Pancreas (tissue), 10 donors: ENCODE measurements around the gene LTBP1. TPM values are rescaled to one million over a fixed set of nuclear protein-coding genes. Genes with fewer than 3 reads are reported as not detected.
"Not testable (repeated sequence)": the region's sequence is repeated elsewhere in the genome, so short reads cannot be mapped to it uniquely, and the experiment has no call there.

Source experiments
- ATAC-seq, 4 donors: fragments of 200-7000 bp; cut with Tn5 transposase; one replicate each; pipeline versions ENCODE4 v1.8.0 to v1.9.1; 2020; ENCODE audit warnings: mild to moderate bottlenecking in 4 of 4, moderate library complexity in 4 of 4
- DNase-seq, 6 donors: peaks; one replicate each; pipeline ENCODE4 v3.0.0-alpha.2; 2020
- FAIRE-seq: peaks from 2 replicates; lab custom pipeline; 2012; peaks lifted over from hg19 to GRCh38; lab: Jason Lieb, UNC
- H3K27ac ChIP-seq, 4 donors: fragments of 200-600 bp; sonication (generic); 1 replicate in 3 of 4; 2 replicates in 1 of 4; pipeline versions ENCODE4 v1.5.0 to v1.8.0; 2020
- H3K27me3 ChIP-seq, 4 donors: fragments of 200-600 bp; one replicate each; pipeline ENCODE4 v1.8.0; 2021
- H3K36me3 ChIP-seq, 3 donors: fragments of 200-600 bp; sonication (generic) in 1 of 3; one replicate each; pipeline versions ENCODE4 v1.5.0 to v1.8.0; 2020 to 2021
- H3K4me1 ChIP-seq, 3 donors: fragments of 200-600 bp; one replicate each; pipeline ENCODE4 v1.8.0; 2021
- H3K4me3 ChIP-seq, 4 donors: fragments of 200-600 bp; sonication (generic) in 2 of 4; one replicate each; pipeline versions ENCODE4 v1.5.0 to v1.8.0; 2020 to 2021
- H3K9me3 ChIP-seq, 4 donors: fragments of 200-600 bp; one replicate each; pipeline ENCODE4 v1.8.0; 2021
- WGBS, 2 donors: extraction: QIAGEN DNeasy Blood & Tissue Kit; methylation state at CpG; one replicate each; pipeline ENCODE4 v1.1.7; 2013; 5-methylcytosine and 5-hydroxymethylcytosine counted together
- intact Hi-C, 3 donors: fragments of 100-400 bp; cut with DNase I; formaldehyde crosslinking; loops; one replicate each; pipeline versions ENCODE4 v1.11.1 to v1.14.2; 2022
- polyA plus RNA-seq, 2 donors: library from polyadenylated mRNA; stranded (reverse); fragments of 200-250 nt; gene quantifications; one replicate each; pipeline ENCODE4 v1.2.3, GENCODE V29; 2013
- total RNA-seq, 6 donors: library from RNA; stranded (reverse); fragmentation: NEBNext Ultra II Directional in 4 of 6; extraction: Animal tissue kit (Norgen Biotek cat#: 25700) in 4 of 6; gene quantifications; one replicate each; pipeline versions ENCODE4 v1.2.1 to v1.2.4, GENCODE V29; 2021 to 2023
- TF ChIP-seq, protein P1 (sequence below), 4 donors: fragments of 200-600 bp; sonication (generic) in 3 of 4; IDR thresholded peaks; one replicate each; pipeline versions ENCODE4 v1.5.0 to v1.8.0; 2021; ENCODE audit warnings: antibody characterized with exemption in 4 of 4
- donor health status: healthy with polysubstance abuse.
- donor health status: DM: no; HTN: no; CAD: no; lungs with moderate emphysema.
- donor health status: DM: no; HTN: no; CAD: no.
- donor health status: control.
- donor health status: control.
- donor health status: Bipolar disorder and iron deficiency.
- donor health status: DM: yes; HTN: yes; CAD: no.
- donor health status: DM: no; HTN: no; CAD: no.
- donor health status: DM: no; HTN: no; CAD: no.
- donor health status: DM: yes; HTN: yes; CAD: no.

Gene LTBP1
- total and polyA plus RNA-seq, 8 donors: 0.83 to 21.2 (median 2.6) TPM

GRCh38 chr2:33056170-33056569 lies 109.4 kb downstream of the LTBP1 start:
- intact Hi-C loops: no loop called here
- 91 to 96% methylated on average over 12 of the region's 12 CpGs for WGBS, 2 donors
- H3K27ac ChIP-seq: no peak overlapping the region
- H3K4me3 ChIP-seq: no peak overlapping the region
- TF ChIP-seq, protein P1, sequence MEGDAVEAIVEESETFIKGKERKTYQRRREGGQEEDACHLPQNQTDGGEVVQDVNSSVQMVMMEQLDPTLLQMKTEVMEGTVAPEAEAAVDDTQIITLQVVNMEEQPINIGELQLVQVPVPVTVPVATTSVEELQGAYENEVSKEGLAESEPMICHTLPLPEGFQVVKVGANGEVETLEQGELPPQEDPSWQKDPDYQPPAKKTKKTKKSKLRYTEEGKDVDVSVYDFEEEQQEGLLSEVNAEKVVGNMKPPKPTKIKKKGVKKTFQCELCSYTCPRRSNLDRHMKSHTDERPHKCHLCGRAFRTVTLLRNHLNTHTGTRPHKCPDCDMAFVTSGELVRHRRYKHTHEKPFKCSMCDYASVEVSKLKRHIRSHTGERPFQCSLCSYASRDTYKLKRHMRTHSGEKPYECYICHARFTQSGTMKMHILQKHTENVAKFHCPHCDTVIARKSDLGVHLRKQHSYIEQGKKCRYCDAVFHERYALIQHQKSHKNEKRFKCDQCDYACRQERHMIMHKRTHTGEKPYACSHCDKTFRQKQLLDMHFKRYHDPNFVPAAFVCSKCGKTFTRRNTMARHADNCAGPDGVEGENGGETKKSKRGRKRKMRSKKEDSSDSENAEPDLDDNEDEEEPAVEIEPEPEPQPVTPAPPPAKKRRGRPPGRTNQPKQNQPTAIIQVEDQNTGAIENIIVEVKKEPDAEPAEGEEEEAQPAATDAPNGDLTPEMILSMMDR (IDR thresholded peaks at IDR 0.05): no peak
- H3K9me3 ChIP-seq: no peaks in the 10 kb centered on the region
- ATAC-seq (no peak), FAIRE-seq (no peak), DNase-seq (no peak)
- no peaks in the 10 kb centered on the region for H3K27me3 ChIP-seq
- H3K4me1 ChIP-seq: no peaks in the 10 kb centered on the region
- no peaks in the 10 kb centered on the region for H3K36me3 ChIP-seq

- 90 to 94% methylated on average over 33 to 39 of the region's 39 CpGs for WGBS, 2 donors
- DNase-seq: peak in 1 of 6 donors; percentile 58
- FAIRE-seq, intact Hi-C loops, H3K4me1 ChIP-seq, H3K27ac ChIP-seq, H3K4me3 ChIP-seq, H3K9me3 ChIP-seq, H3K36me3 ChIP-seq, ATAC-seq, H3K27me3 ChIP-seq: not testable (repeated sequence)
Measured at GRCh38 chr2:33057307-33058028, 110.7 kb downstream of the LTBP1 start.

DNA sequence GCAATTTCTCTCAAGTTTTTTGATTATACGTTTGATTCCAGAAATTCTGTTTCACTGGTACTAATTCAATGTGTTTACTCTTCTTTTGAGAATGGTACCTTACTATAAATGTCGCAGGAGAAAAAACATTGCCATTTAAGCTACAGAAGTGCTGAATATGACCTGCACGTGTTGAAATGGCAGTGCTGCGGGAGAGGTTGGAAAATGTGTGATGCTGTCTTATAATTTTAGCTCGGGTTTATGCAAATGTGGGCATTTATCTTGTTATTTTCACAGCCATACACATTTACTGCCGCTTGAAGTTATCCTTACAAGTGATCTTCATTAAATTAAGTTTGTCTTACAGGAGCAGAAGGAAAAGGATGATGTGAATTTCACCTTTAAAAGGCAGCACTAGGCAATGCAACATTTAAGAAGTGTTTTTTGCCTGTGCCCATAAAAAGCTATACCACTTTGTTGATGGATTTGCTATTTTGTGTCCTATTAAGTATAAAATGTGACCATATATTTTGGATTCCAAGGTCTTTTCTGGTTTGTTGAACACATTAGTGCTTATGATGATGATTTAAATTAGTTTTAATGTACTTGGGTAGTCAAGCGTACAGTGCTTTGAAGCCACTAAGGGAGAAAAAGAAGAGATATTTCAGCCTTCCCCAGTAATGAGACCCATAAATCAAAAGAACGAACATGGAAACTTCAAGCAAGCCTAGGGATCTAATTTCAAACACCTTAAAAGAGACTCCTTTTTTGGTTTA lies 112.1 kb downstream of the LTBP1 start:
- DNase-seq (no peak), FAIRE-seq (no peak), ATAC-seq (no peak)
- WGBS, 2 donors: 91 to 93% methylated on average over 8 of the region's 8 CpGs
- Histone ChIP-seq H3K4me1 (no peaks in the 10 kb centered on the region), H3K36me3 (no peaks in the 10 kb centered on the region), H3K27me3 (no peaks in the 10 kb centered on the region), H3K27ac (no peak overlapping the region), H3K9me3 (no peaks in the 10 kb centered on the region), H3K4me3 (no peak overlapping the region)
- intact Hi-C loops: no loop called here
- TF ChIP-seq, protein P1 (IDR thresholded peaks at IDR 0.05): no peak

GRCh38 chr2:33059471-33060156 lies 112.9 kb downstream of the LTBP1 start:
- H3K27me3 ChIP-seq: no peaks in the 10 kb centered on the region
- peak; percentile 13 for FAIRE-seq
- ATAC-seq: peak; percentile 56 to 88 (median 67)
- WGBS, 2 donors: 64 to 71% methylated on average over 3 of the region's 3 CpGs
- H3K36me3 ChIP-seq: no peaks in the 10 kb centered on the region
- TF ChIP-seq, protein P1 (IDR thresholded peaks at IDR 0.05): no peak
- no peaks in the 10 kb centered on the region for H3K9me3 ChIP-seq
- H3K27ac ChIP-seq: no peak overlapping the region
- no peak overlapping the region for H3K4me3 ChIP-seq
- intact Hi-C loops: no loop called here
- no peak for DNase-seq
- no peaks in the 10 kb centered on the region for H3K4me1 ChIP-seq

DNA sequence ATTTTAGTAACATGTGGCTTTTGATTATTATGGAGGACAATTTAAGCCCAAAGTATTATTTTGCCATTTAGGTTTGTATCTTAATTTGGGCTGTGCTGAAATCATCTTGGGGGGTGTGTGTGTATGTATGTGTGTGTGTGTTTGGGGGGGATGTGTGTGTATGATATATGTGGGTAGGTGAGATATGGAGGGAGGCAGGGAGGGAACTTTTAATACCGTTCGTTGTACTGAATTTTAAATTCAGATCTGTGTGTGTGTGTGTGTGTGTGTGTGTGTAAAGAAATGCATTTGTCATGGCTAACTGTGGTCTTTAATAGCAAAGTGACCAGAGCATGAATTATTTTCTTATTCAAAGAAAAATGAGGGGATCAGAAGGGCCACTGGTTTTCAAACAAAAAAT lies 113.7 kb downstream of the LTBP1 start:
- ATAC-seq (peak in 1 of 4 donors; percentile 25), DNase-seq (no peak), FAIRE-seq (no peak)
- Histone ChIP-seq H3K9me3 (no peaks in the 10 kb centered on the region), H3K27ac (no peak overlapping the region), H3K4me1 (no peaks in the 10 kb centered on the region), H3K27me3 (no peaks in the 10 kb centered on the region), H3K36me3 (no peaks in the 10 kb centered on the region), H3K4me3 (no peak overlapping the region)
- TF ChIP-seq, protein P1 (IDR thresholded peaks at IDR 0.05): no peak
- WGBS, 2 donors: 24 to 39% methylated on average over 2 of the region's 2 CpGs
- intact Hi-C loops: no loop called here
